DOHH2 (cell line): ENCODE data around the gene TAF9.

Experiments
- H3F3A ChIP-seq: fragments of 200-600 bp; sonication (generic), shearing (Covaris generic); 2 replicates; pipeline ENCODE4 v1.6.0; 2016; ENCODE audit warnings: antibody characterized with exemption, mild to moderate bottlenecking; ENCODE audit not compliant: control insufficient read depth, insufficient read depth
- H3K27ac ChIP-seq: fragments of 200-600 bp; sonication (generic); 2 replicates; pipeline ENCODE4 v1.5.1; 2014; ENCODE audit warnings: low read depth, mild to moderate bottlenecking, low read length, moderate library complexity
- H3K27me3 ChIP-seq: fragments of 200-600 bp; sonication (generic); 2 replicates; pipeline ENCODE4 v1.6.1; 2014; ENCODE audit warnings: mild to moderate bottlenecking, low read length, mixed read lengths; ENCODE audit not compliant: control insufficient read depth
- H3K36me3 ChIP-seq: fragments of 200-600 bp; sonication (generic); 2 replicates; pipeline ENCODE4 v1.6.1; 2014; ENCODE audit warnings: mild to moderate bottlenecking, low read length, moderate library complexity, mixed read lengths; ENCODE audit not compliant: control insufficient read depth
- H3K4me1 ChIP-seq: fragments of 200-600 bp; sonication (generic); 2 replicates; pipeline ENCODE4 v1.6.1; 2014; ENCODE audit warnings: mild to moderate bottlenecking, low read length, mixed read lengths; ENCODE audit not compliant: control insufficient read depth
- H3K4me2 ChIP-seq: fragments of 200-600 bp; sonication (generic); 2 replicates; pipeline ENCODE4 v1.6.0; 2014; ENCODE audit warnings: mild to moderate bottlenecking, low read length, moderate library complexity
- H3K4me3 ChIP-seq: fragments of 200-600 bp; sonication (generic); 2 replicates; pipeline ENCODE4 v1.5.1; 2014; ENCODE audit warnings: mild to moderate bottlenecking, low read length, mixed read lengths
- H3K79me2 ChIP-seq: fragments of 200-600 bp; sonication (generic); 2 replicates; pipeline ENCODE4 v1.6.1; 2014; ENCODE audit warnings: mild to moderate bottlenecking, low read length, mixed read lengths; ENCODE audit not compliant: control insufficient read depth
- H3K9me2 ChIP-seq: fragments of 200-600 bp; sonication (generic); replicated peaks from 2 replicates; pipeline ENCODE4 v1.6.1; 2014; ENCODE audit warnings: mild to moderate bottlenecking, low read length, mixed read lengths; ENCODE audit not compliant: control insufficient read depth
- H3K9me3 ChIP-seq: fragments of 200-600 bp; sonication (generic); 2 replicates; pipeline ENCODE4 v1.6.1; 2014; ENCODE audit warnings: antibody characterized with exemption, low read length, mixed read lengths; ENCODE audit not compliant: control insufficient read depth, insufficient read depth
- H4K20me1 ChIP-seq: fragments of 200-600 bp; sonication (generic); 2 replicates; pipeline ENCODE4 v1.6.0; 2014; ENCODE audit warnings: low read depth, mild to moderate bottlenecking, antibody characterized with exemption, low read length, moderate library complexity; ENCODE audit not compliant: control insufficient read depth, insufficient read depth
- EZH2phosphoT487 ChIP-seq: fragments of 200-600 bp; sonication (generic); IDR thresholded peaks from 2 replicates; pipeline ENCODE4 v1.6.1; 2017; ENCODE audit warnings: borderline replicate concordance, mild to moderate bottlenecking, antibody characterized with exemption, low read length, moderate library complexity, mixed read lengths
- TF ChIP-seq, protein P1 (sequence below): fragments of 200-600 bp; sonication (generic); IDR thresholded peaks from one replicate; pipeline ENCODE4 v1.5.1; 2014; ENCODE audit warnings: antibody characterized with exemption, mild to moderate bottlenecking, low read depth, low read length; ENCODE audit not compliant: poor library complexity, severe bottlenecking

Gene TAF9

DNA sequence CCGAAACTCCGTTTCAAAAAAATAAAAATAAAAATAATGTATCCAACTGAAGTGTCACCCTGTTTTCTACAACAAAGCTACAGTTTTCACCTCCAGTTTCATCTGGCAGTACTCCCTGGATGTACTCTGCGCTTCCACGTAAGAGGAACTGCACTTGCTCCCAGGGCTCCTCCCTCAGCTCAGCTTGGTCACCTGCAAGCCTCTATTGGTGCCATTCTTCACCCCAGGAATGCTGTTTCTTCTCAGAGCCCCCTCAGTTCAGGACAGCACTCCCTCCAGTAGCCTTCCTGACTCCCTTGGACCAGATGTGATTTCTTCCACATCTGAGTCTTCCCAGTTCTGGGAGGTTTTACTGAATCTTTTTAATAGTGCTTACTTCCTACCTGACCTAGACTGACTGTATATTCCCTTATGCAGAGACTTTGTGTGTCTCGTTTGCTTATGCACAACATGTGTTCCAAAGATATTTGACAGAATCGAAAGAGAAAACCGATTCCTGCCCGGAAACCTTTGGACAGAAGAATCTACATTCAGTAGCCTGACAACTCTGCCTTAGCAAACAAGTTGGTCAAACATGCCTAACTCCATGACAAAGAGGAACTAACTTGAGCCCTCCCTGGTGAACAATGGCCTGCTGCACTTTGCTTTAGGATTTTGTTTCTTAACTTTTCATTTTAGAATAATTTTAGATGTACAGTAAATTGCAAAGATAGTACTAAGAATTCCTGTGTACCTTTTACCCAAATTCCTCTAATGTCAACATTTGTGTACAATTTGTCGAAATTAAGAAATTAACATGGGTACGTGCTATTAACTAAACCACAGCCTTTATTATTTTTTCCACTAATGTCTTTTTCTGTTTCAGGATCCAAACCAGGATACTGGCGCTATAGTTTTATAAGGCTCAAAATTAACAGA lies 37.5 kb downstream of the TAF9 start:
- Histone ChIP-seq H3K9me2 (no peaks in the 10 kb centered on the region), H3F3A (no peaks in the 10 kb centered on the region), H3K4me1 (peaks cover 23% of the 10 kb centered on the region), H4K20me1 (no peaks in the 10 kb centered on the region), H3K79me2 (peaks cover 16% of the 10 kb centered on the region), H3K4me3 (peak overlapping the region; percentile 82), H3K27me3 (no peaks in the 10 kb centered on the region), H3K36me3 (no peaks in the 10 kb centered on the region), H3K4me2 (peak overlapping the region; percentile 84), H3K27ac (peak overlapping the region; percentile 25; the same call in 1 of the 2 replicates), H3K9me3 (no peaks in the 10 kb centered on the region)
- TF ChIP-seq, protein P1, sequence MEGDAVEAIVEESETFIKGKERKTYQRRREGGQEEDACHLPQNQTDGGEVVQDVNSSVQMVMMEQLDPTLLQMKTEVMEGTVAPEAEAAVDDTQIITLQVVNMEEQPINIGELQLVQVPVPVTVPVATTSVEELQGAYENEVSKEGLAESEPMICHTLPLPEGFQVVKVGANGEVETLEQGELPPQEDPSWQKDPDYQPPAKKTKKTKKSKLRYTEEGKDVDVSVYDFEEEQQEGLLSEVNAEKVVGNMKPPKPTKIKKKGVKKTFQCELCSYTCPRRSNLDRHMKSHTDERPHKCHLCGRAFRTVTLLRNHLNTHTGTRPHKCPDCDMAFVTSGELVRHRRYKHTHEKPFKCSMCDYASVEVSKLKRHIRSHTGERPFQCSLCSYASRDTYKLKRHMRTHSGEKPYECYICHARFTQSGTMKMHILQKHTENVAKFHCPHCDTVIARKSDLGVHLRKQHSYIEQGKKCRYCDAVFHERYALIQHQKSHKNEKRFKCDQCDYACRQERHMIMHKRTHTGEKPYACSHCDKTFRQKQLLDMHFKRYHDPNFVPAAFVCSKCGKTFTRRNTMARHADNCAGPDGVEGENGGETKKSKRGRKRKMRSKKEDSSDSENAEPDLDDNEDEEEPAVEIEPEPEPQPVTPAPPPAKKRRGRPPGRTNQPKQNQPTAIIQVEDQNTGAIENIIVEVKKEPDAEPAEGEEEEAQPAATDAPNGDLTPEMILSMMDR, result no peak
- TF ChIP-seq EZH2phosphoT487, result no peak

DNA sequence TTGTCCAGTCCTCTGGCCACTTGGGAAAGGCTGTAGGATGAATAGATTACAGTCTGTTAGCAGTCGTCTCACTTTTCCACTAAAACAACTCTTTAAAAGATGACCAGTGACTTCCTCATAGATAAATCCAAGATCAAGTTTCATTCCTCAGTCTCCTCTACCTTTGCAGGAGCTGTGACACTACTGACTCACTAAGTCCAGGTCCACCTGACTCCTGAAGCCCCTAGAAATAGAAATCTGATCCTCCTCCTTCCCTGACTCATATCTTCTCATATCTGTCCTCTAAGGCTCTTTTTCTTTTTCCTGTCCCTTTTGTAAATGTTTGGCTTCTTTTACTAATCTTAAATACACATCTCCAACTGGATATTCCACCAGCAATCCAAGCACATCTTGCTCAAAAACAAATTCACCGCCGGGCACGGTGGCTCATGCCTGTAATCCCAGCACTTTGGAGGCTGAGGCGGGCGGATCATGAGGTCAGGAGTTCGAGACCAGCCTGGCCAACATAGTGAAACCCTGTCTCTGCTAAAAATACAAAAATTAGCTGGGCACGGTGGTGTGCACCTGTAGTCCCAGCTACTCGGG lies 39.3 kb downstream of the TAF9 start:
- Histone ChIP-seq H3K4me2 (no peak overlapping the region), H3K27ac (no peak overlapping the region), H3K36me3 (no peaks in the 10 kb centered on the region), H3K4me1 (peaks cover 23% of the 10 kb centered on the region), H3K4me3 (no peak overlapping the region), H3K9me2 (no peaks in the 10 kb centered on the region), H3K27me3 (no peaks in the 10 kb centered on the region), H3F3A (no peaks in the 10 kb centered on the region), H4K20me1 (no peaks in the 10 kb centered on the region; the same call in 1 of the 2 replicates), H3K79me2 (peaks cover 16% of the 10 kb centered on the region), H3K9me3 (no peaks in the 10 kb centered on the region)
- TF ChIP-seq, protein P1, result no peak
- no peak for TF ChIP-seq EZH2phosphoT487

DNA sequence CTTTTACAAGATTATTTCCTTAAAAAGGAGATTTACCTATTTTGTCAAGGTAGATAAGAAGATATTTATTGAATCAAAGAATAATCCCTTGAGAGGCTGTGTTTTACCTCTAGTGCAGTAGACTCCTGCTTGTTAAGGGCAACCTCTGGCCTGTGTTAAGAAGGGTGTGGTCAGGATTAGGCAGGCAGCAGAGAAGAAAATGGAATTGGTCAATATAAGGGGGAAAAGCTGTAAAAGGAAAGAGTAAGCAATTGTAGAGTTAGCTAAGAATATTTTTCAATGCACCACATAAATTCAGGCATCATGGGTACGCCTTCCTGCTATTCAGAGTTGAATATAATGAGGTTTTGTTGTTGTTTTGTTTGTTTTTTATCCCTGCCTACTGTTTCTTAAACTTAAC lies 43.0 kb downstream of the TAF9 start:
- H3K9me3 ChIP-seq, result no peaks in the 10 kb centered on the region
- TF ChIP-seq, protein P1, result no peak
- TF ChIP-seq EZH2phosphoT487, result no peak
- H3K9me2 ChIP-seq, result no peaks in the 10 kb centered on the region
- H3K4me1 ChIP-seq, result no peaks in the 10 kb centered on the region; the same call in 1 of the 2 replicates
- no peak overlapping the region for H3K4me3 ChIP-seq
- H3K79me2 ChIP-seq, result peaks cover under 1% of the 10 kb centered on the region; the same call in 1 of the 2 replicates
- H3K4me2 ChIP-seq, result no peak overlapping the region
- H3K36me3 ChIP-seq, result no peaks in the 10 kb centered on the region
- H3F3A ChIP-seq, result no peaks in the 10 kb centered on the region
- no peak overlapping the region for H3K27ac ChIP-seq
- H4K20me1 ChIP-seq, result no peaks in the 10 kb centered on the region; the same call in 1 of the 2 replicates
- H3K27me3 ChIP-seq, result no peaks in the 10 kb centered on the region
